Stomach smooth muscle (tissue), 2 donors: ENCODE data around the gene DTNB.
"Not testable (repeated sequence)": the region's sequence is repeated elsewhere in the genome, so short reads cannot be mapped to it uniquely, and the experiment has no call there.

ENCODE experiments used
- H3K27ac ChIP-seq: one replicate; pipeline ENCODE4 v1.7.0; 2013; ENCODE audit warnings: mild to moderate bottlenecking, low read length, inconsistent platforms
- H3K27me3 ChIP-seq, 2 donors: one replicate each; pipeline ENCODE4 v1.7.0; 2013; ENCODE audit warnings: low read length in 2 of 2; ENCODE audit not compliant: insufficient read depth in 2 of 2, control insufficient read depth in 1 of 2
- H3K36me3 ChIP-seq, 2 donors: one replicate each; pipeline ENCODE4 v1.7.0; 2013; ENCODE audit warnings: low read length in 2 of 2; ENCODE audit not compliant: control insufficient read depth in 2 of 2, insufficient read depth in 2 of 2
- H3K4me1 ChIP-seq: one replicate; pipeline ENCODE4 v1.7.0; 2013; ENCODE audit warnings: low read length; ENCODE audit not compliant: control insufficient read depth, insufficient read depth
- H3K4me3 ChIP-seq, 2 donors: one replicate each; pipeline ENCODE4 v1.7.0; 2013; ENCODE audit warnings: low read length in 2 of 2
- H3K9ac ChIP-seq, 2 donors: one replicate each; pipeline ENCODE4 v1.7.0; 2013; ENCODE audit warnings: low read length in 2 of 2, mild to moderate bottlenecking in 1 of 2
- H3K9me3 ChIP-seq, 2 donors: one replicate each; pipeline ENCODE4 v1.7.0; 2013; ENCODE audit warnings: low read length in 2 of 2; ENCODE audit not compliant: control insufficient read depth in 2 of 2
- donor health status: healthy.
- donor health status: Pancreatic carcinoma.

The DTNB gene

DNA sequence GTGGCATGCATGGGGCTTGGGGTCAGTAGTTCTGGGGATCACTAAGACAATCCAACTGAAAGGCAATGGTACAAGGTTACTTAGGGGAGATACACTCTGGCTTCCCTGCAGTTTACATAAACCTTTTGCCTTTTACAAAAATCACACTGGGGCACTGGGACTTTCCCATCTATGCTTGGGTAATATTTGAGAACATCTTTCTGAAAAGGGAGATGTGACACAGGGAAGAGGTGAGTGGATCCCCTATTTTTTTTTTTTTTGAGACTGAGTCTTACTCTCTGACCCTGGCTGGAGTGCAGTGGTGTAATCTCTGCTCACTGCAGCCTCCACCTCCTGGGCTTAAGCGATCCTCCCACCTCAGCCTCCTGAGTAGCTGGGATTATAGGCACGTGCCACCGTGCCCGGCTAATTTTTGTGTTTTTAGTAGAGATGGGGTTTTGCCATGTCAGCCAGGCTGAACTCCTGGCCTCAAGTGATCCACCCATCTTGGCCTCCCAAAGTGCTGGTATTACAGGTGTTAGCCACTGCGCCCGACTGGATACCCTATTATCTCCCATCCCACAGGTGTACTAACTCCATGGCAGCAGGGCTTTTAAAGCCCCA, 248.8 kb downstream of the DTNB start:
- no peaks in the 10 kb centered on the region for H3K36me3 ChIP-seq
- no peak overlapping the region for H3K27ac ChIP-seq
- no peaks in the 10 kb centered on the region for H3K27me3 ChIP-seq
- H3K9ac ChIP-seq: no peak overlapping the region
- no peaks in the 10 kb centered on the region for H3K9me3 ChIP-seq
- H3K4me1 ChIP-seq: no peaks in the 10 kb centered on the region
- no peak overlapping the region for H3K4me3 ChIP-seq

DNA sequence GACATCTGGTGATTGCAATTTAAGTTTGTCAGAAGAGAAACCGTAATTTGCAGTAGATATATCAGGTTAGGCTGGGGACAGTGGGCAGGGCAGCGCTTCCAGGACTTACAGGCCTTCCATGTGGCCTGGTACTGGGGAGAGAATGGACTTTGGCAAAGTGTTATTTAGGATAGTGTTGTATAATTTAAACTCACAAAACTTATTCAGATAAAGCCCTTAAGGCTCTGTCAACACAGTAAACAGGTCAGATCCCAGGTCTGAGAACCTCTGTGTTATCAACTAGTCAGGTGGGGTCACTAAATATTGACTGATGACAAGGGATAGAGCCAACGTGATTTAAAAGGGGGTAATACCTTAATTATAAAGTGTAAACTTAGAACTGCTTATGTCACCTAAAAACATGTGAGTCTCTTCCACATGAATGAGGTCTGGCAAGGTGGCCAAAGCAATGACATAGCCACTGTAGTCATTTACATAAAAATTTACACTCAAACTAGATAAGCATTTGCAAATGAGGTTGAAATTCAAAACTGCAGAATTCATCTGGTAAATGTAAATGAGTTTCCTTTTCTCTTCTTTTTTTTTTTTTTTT, 251.5 kb downstream of the DTNB start:
- Histone ChIP-seq H3K9ac (no peak overlapping the region), H3K9me3 (no peaks in the 10 kb centered on the region), H3K4me1 (no peaks in the 10 kb centered on the region), H3K27ac (no peak overlapping the region), H3K27me3 (no peaks in the 10 kb centered on the region), H3K36me3 (peaks cover 0 to 2% of the 10 kb centered on the region in 2 donors), H3K4me3 (no peak overlapping the region)

DNA sequence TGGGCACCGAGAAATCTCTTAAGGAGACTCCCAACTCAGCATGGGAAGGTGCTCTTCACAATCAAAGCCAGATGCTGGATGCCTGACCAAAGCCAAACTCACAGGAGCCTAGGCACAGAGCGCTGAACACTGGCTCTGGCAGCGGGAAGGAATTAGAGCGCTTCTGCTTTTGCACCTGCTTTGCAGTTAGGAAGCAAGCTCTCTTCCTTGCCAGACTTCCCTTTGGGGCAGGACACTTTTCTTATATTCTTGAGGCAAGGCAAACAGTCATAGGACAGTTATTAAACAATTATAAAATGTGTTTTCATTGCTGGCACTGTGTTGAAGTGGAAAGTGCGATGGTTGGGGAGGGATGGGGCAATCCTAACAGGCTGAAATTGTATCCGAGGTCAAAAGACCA, 252.1 kb downstream of the DTNB start:
- no peak overlapping the region for H3K27ac ChIP-seq
- H3K27me3 ChIP-seq: no peaks in the 10 kb centered on the region
- no peaks in the 10 kb centered on the region for H3K9me3 ChIP-seq
- peaks cover 0 to 2% of the 10 kb centered on the region in 2 donors for H3K36me3 ChIP-seq
- H3K9ac ChIP-seq: no peak overlapping the region
- no peak overlapping the region for H3K4me3 ChIP-seq
- H3K4me1 ChIP-seq: no peaks in the 10 kb centered on the region

DNA sequence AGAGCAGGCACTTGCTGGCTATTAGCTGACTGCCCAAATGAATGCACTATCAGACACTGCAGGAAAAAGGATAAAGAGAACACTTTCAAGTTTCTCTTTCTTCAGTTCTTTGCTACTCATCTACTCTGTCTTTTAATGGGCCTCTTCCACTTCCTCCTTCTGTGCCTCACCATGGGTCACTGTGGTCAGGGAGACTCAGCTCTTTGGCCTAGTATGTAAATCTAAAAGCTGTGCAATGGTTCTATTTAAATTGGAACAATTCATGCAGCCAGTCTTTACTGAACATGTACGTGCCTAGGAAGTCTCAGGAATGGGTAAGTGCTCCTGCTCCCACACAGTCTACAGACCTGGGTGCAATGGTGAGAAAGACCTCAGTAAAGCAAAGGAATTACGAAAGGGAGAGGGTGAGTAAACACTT, 252.5 kb downstream of the DTNB start:
- Histone ChIP-seq H3K4me3 (no peak overlapping the region), H3K27ac (no peak overlapping the region), H3K36me3 (peaks cover 0 to 2% of the 10 kb centered on the region in 2 donors), H3K4me1 (no peaks in the 10 kb centered on the region), H3K9ac (no peak overlapping the region), H3K9me3 (no peaks in the 10 kb centered on the region), H3K27me3 (no peaks in the 10 kb centered on the region)

DNA sequence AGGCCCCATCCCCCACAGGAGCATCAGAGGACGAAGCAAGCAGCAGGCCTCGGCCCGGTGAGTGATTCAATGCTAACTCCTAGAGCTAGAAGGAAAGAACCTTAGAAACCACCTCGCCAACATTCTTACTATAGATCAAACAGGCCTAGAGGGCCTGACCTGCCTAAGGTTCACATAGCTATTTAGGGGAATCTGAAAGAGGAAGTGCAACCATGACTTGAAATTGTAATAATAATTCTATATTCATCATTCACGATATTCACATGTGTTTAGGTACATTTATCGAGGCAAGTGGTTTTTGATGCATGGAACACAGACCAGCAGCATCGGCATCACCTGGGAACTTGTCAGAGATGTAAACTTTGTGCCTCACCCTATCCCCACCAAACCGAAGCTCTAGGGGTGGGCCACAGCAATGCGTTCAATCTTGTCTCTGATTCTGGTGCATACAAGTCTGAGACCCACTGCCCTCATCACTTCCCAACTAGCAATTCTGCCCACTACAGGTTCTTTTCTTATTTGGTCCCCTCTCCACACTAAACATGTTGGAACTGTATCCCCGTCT, 253.6 kb downstream of the DTNB start:
- no peaks in the 10 kb centered on the region for H3K4me1 ChIP-seq
- no peak overlapping the region for H3K4me3 ChIP-seq
- no peak overlapping the region for H3K9ac ChIP-seq
- no peaks in the 10 kb centered on the region for H3K9me3 ChIP-seq
- H3K36me3 ChIP-seq: peaks cover 0 to 2% of the 10 kb centered on the region in 2 donors
- no peak overlapping the region for H3K27ac ChIP-seq
- H3K27me3 ChIP-seq: no peaks in the 10 kb centered on the region

DNA sequence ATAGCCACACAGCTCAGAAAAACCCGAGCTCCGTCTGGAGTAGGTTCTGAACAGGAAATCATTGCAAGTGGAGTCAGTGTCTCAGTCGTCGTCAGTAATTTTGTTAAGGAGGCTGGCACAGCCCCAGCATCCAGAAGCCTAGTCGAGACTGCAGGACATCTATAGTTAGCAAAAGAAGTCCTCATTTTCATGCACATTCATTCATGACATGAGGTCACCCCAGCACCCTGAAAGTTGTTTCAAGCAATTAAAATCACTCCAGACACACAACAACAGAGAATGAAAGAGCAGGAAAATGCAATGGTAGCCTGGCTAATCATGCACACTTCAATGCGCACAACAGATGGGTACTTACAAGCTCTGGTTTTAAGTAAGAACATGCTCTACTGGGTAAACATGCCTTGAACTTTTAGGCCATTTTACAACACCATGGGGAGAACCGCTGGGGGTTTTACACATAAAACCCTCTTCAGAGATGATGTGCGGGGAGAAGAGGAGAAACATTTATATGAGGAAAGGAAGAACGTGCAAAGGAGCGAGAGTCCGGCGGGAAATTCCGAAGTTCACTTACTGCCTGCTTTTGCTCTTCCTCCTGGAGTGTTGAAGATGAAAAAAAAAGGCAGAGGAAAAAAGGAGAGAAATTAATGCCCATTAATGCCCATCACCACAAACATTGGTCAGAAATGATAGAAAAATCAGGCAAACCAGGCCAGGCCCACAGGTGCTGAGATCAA, 254.3 kb downstream of the DTNB start:
- Histone ChIP-seq H3K4me3 (no peak overlapping the region), H3K9ac (no peak overlapping the region), H3K27ac (no peak overlapping the region), H3K9me3 (no peaks in the 10 kb centered on the region), H3K4me1 (no peaks in the 10 kb centered on the region), H3K27me3 (no peaks in the 10 kb centered on the region), H3K36me3 (peaks cover 0 to 2% of the 10 kb centered on the region in 2 donors)

DNA sequence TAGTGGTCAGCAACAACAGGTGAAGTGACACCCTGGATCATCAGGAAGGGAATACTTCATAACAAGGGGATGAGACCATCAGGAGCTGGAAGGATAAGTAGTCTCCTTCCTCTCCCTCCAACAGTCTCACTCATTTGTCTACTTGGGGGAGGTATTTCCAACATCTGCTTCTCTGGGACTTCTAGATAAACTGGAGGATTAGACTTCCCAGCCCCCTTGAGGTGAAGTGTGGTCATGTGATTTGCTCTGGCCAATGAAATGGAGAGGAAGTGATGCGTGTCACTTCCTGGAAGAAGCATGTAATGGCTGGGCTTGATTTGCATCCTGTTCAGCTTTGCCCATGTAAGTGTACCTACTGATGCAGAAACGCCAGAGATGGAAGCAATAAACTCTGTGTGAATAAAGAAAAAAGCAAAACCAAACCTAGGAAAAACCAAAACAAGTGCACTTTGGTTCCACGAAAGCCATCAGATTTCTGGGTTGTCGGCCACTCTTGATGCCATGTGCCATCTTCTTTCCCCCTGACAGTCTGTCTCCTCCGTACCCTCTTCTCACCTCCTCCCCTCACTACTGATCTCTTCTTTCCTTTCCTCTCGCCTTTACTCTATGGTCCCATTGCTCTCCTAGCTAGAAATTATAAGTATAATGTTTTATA, 255.5 kb downstream of the DTNB start:
- Histone ChIP-seq H3K9ac (no peak overlapping the region), H3K4me3 (no peak overlapping the region), H3K36me3 (peaks cover 0 to 2% of the 10 kb centered on the region in 2 donors), H3K4me1 (no peaks in the 10 kb centered on the region), H3K27ac (no peak overlapping the region), H3K27me3 (no peaks in the 10 kb centered on the region), H3K9me3 (no peaks in the 10 kb centered on the region)

DNA sequence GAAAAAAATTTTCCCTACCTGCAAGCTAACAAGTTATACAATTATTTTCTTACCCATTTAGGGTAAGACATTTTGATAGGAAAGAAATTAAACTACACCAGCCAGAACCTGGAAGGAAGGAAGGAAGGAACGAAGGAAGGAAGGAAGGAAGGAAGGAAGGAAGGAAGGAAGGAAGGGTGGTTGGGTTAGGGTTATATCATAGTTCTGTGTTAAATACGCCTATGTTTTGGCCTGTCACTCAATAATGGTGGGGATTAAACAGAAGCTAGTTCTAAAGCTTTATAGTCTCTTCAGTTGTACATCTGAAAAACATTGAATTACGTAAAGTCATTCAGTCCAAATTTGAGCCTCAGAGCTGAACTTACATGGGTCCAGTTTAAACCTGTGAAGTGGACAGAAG, 256.7 kb downstream of the DTNB start:
- H3K9me3 ChIP-seq: no peaks in the 10 kb centered on the region
- H3K4me1 ChIP-seq: no peaks in the 10 kb centered on the region
- H3K4me3 ChIP-seq: no peak overlapping the region
- no peaks in the 10 kb centered on the region for H3K27me3 ChIP-seq
- no peak overlapping the region for H3K9ac ChIP-seq
- H3K36me3 ChIP-seq: peaks cover 0 to 2% of the 10 kb centered on the region in 2 donors
- H3K27ac ChIP-seq: no peak overlapping the region

DNA sequence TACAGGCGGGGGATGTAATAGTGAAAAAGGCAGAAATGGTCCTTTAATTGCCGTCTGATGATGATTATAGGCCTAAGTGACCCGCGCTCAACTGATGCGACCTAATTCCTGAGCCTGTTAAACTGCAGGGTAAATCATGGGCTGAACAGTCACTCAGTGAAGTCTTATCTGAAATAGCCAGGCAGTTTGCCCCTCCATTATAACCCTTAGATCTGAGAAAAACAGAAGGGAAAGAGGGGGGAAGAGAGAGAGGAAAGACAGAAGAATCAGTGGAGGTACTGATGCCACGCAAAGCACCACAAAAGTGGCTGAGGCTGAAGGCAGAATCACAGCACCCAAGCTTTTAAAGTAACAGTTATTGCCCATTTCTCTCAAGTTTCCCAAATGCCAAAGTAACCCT, 258.6 kb downstream of the DTNB start:
- H3K36me3 ChIP-seq: peaks cover 0 to 2% of the 10 kb centered on the region in 2 donors
- no peaks in the 10 kb centered on the region for H3K4me1 ChIP-seq
- no peak overlapping the region for H3K9ac ChIP-seq
- H3K27ac ChIP-seq: no peak overlapping the region
- no peak overlapping the region for H3K4me3 ChIP-seq
- no peaks in the 10 kb centered on the region for H3K27me3 ChIP-seq
- H3K9me3 ChIP-seq: no peaks in the 10 kb centered on the region

DNA sequence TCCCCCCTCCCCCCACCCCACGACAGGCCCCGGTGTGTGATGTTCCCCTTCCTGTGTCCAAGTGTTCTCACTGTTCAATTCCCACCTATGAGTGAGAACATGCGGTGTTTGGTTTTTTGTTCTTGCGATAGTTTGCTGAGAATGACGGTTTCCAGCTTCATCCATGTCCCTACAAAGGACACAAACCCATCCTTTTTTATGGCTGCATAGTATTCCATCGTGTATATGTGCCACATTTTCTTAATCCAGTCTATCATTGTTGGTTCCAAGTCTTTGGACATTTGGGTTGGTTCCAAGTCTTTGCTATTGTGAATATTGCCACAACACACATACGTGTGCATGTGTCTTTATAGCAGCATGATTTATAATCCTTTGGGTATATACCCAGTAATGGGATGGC, 260.0 kb downstream of the DTNB start:
- H3K9me3 ChIP-seq, H3K4me1 ChIP-seq, H3K27ac ChIP-seq, H3K36me3 ChIP-seq, H3K27me3 ChIP-seq, H3K9ac ChIP-seq, H3K4me3 ChIP-seq: not testable (repeated sequence)
